ENCODE results near the gene TMEM254. TPM values are rescaled to one million over a fixed set of nuclear protein-coding genes. Genes with fewer than 3 reads are reported as not detected.

Gene TMEM254
- total and polyA plus RNA-seq, 9 of the 15 experiments (the other 6 are each of a cell fraction or from before 2014, with no cell fraction given), result 0.59 to 4.7 (median 1.9) TPM

- ChIA-PET POLR2A (no interaction called here), CTCF (ENCODE audit: low intra/inter-chr PET ratio) (no interaction called here)
- Histone ChIP-seq H3K27me3 (ENCODE audit: control insufficient read depth in 2 of 2, insufficient read depth in 2 of 2, low read length in 2 of 2) (peaks cover 16 to 40% of the 10 kb centered on the region in 2 experiments; a peak in 4 of 5 replicates), H4K20me1 (replicated peaks; ENCODE audit: control insufficient read depth, insufficient read depth, low read length) (no peaks in the 10 kb centered on the region), H2AFZ (ENCODE audit: low read depth, low read length) (no peak overlapping the region), H3K36me3 (ENCODE audit: control insufficient read depth, insufficient read depth, low read length) (no peaks in the 10 kb centered on the region), H3K79me2 (ENCODE audit: control insufficient read depth, insufficient read depth, low read length) (no peaks in the 10 kb centered on the region), H3K9ac (ENCODE audit: insufficient read depth in 1 of 2, low read depth in 2 of 2, low read length in 2 of 2) (no peak overlapping the region), H3K4me3 (no peak overlapping the region), H3K27ac (ENCODE audit: extremely low read depth, low read depth, low read length) (no peak overlapping the region), H3K9me3 (replicated peaks; ENCODE audit: control insufficient read depth, insufficient read depth, low read depth, low read length) (no peaks in the 10 kb centered on the region), H3K4me2 (ENCODE audit: insufficient read depth, low read length) (no peak overlapping the region), H3K4me1 (replicated peaks in 1 of 2; ENCODE audit: control insufficient read depth in 2 of 2, insufficient read depth in 2 of 2, low read length in 2 of 2) (peaks cover 0 to 10% of the 10 kb centered on the region in 2 experiments; a peak in 2 of 5 replicates), H3K9me1 (ENCODE audit: control insufficient read depth, insufficient read depth, low read length) (no peaks in the 10 kb centered on the region)
- in situ Hi-C loops (cut with MboI) (no loop called here), intact Hi-C loops (cut with micrococcal nuclease) (no loop called here)
- BruUV-seq (replicated peaks), result no TSS peak
- DNase-seq (ENCODE audit: extremely low read depth in 1 of 4, low spot score in 3 of 4) (no peak), FAIRE-seq (no peak), ATAC-seq (no peak)
- 6% methylated on average over 5 of the region's 5 CpGs for WGBS (ENCODE audit: insufficient coverage, low coverage, missing lambda C conversion rate)
- TF ChIP-seq ZNF354B (CRISPR knock-in tag; IDR thresholded peaks at IDR 0.05) (no peak), RUNX1 (IDR thresholded peaks at IDR 0.05; ENCODE audit: low read depth) (no peak), NR0B1 (IDR thresholded peaks at IDR 0.05; ENCODE audit: partially characterized antibody) (no peak), RCOR1 (IDR thresholded peaks at IDR 0.05; ENCODE audit: borderline replicate concordance in 1 of 2, low read depth in 2 of 2, low read length in 2 of 2) (no peak), KLF10 (CRISPR knock-in tag; IDR thresholded peaks at IDR 0.05) (no peak), BRD4 (IDR thresholded peaks at IDR 0.05) (no peak)
Observed at GRCh38 chr10:80081801-80082750, 3.6 kb downstream of the TMEM254 start.
